Activated CD4-positive, alpha-beta T cell treated with anti-CD3 and anti-CD28 coated beads for 1 hour (primary cell): ENCODE data around the gene ZSWIM3.
"Not testable (repeated sequence)": the region's sequence is repeated elsewhere in the genome, so short reads cannot be mapped to it uniquely, and the experiment has no call there.

ENCODE experiments used
- DNase-seq: peaks from one replicate; pipeline ENCODE4 v3.0.0-alpha.2; 2020

Gene ZSWIM3

GRCh38 chr20:45890985-45891983 lies 33.9 kb downstream of the ZSWIM3 start, which contains the start of the genes CTSA and NEURL2:
CTSA (plus strand) TSS chr20:45891335; CDS start chr20:45891569, 234 bp downstream.
NEURL2 (minus strand) TSS chr20:45891208; CDS start chr20:45890991, 217 bp downstream.
- peak; percentile 77 for DNase-seq

- no peak for DNase-seq
Observed at GRCh38 chr20:45892049-45892825, 34.8 kb downstream of the ZSWIM3 start.

- DNase-seq, result no peak
Observed at GRCh38 chr20:45892828-45893500, 35.5 kb downstream of the ZSWIM3 start.

- DNase-seq, result no peak
Observed at GRCh38 chr20:45893831-45894230, 36.4 kb downstream of the ZSWIM3 start.

GRCh38 chr20:45894797-45895196 lies 37.4 kb downstream of the ZSWIM3 start:
- no peak for DNase-seq

GRCh38 chr20:45896641-45897161 lies 39.3 kb downstream of the ZSWIM3 start:
- no peak for DNase-seq

- no peak for DNase-seq
Observed at GRCh38 chr20:45897289-45897688, 39.9 kb downstream of the ZSWIM3 start.

GRCh38 chr20:45897692-45898091 lies 40.3 kb downstream of the ZSWIM3 start:
- DNase-seq, result no peak

- DNase-seq, result no peak
Observed at GRCh38 chr20:45898285-45898684, 40.9 kb downstream of the ZSWIM3 start.

- no peak for DNase-seq
Observed at GRCh38 chr20:45899046-45899835, 41.8 kb downstream of the ZSWIM3 start.

- DNase-seq, result not testable (repeated sequence)
Observed at GRCh38 chr20:45901332-45901731, 43.9 kb downstream of the ZSWIM3 start.

GRCh38 chr20:45902199-45902701 lies 44.8 kb downstream of the ZSWIM3 start:
- no peak for DNase-seq

GRCh38 chr20:45904583-45905504 lies 47.4 kb downstream of the ZSWIM3 start:
- no peak for DNase-seq

- no peak for DNase-seq
Observed at GRCh38 chr20:45905505-45906079, 48.2 kb downstream of the ZSWIM3 start.

- DNase-seq, result no peak
Observed at GRCh38 chr20:45907219-45907948, 50.0 kb downstream of the ZSWIM3 start.

GRCh38 chr20:45908084-45908483 lies 50.7 kb downstream of the ZSWIM3 start:
- DNase-seq, result no peak

- no peak for DNase-seq
Observed at GRCh38 chr20:45909336-45909808, 52.0 kb downstream of the ZSWIM3 start.

GRCh38 chr20:45909817-45910669 lies 52.6 kb downstream of the ZSWIM3 start:
- no peak for DNase-seq
